Caco-2 (cell line): ENCODE data around the gene TEC. TPM values are rescaled to one million over a fixed set of nuclear protein-coding genes. Genes with fewer than 3 reads are reported as not detected.

ENCODE experiments used
- BruUV-seq: library from RNA; stranded (reverse); fragments of 400-500 nt; replicated peaks from 2 replicates; lab custom pipeline; 2021; lab: Mats Ljungman, UMichigan
- CTCF ChIA-PET: fragments of 300-600 bp; sonication (Branson Sonifier 250); formaldehyde crosslinking; loops from one replicate; lab custom pipeline; 2022; ENCODE audit warnings: antibody characterized with exemption; lab: Charles Lee
- POLR2A ChIA-PET: fragments of 300-600 bp; sonication (Branson Sonifier 250); formaldehyde crosslinking; loops from one replicate; lab custom pipeline; 2022; ENCODE audit warnings: antibody characterized with exemption; lab: Charles Lee
- DNase-seq, 2 experiments: peaks; one replicate each; pipeline versions ENCODE4 v3.0.0 to v3.0.0-alpha.2; 2020 to 2022
- H3K27me3 ChIP-seq: replicated peaks from 2 replicates; pipeline ENCODE4 v1.6.0; 2011; ENCODE audit warnings: low read length; ENCODE audit not compliant: control insufficient read depth, insufficient read depth
- H3K36me3 ChIP-seq: 2 replicates; pipeline ENCODE4 v1.5.1; 2011; ENCODE audit warnings: low read length; ENCODE audit not compliant: control insufficient read depth, insufficient read depth
- H3K4me1 ChIP-seq: fragments of 250-450 bp; sonication (Bioruptor Pico); 2 replicates; pipeline ENCODE4 v1.5.1; 2020; ENCODE audit warnings: mild to moderate bottlenecking
- H3K4me3 ChIP-seq: 2 replicates; pipeline ENCODE4 v1.5.1; 2011; ENCODE audit warnings: low read depth, mild to moderate bottlenecking, control low read depth, low read length
- H3K9me3 ChIP-seq: fragments of 250-450 bp; sonication (Bioruptor Pico); 2 replicates; pipeline ENCODE4 v1.5.1; 2020; ENCODE audit warnings: mild to moderate bottlenecking, moderate library complexity
- H3K27ac Mint-ChIP-seq: one replicate; pipeline ENCODE4 v1.8.0; 2022; ENCODE audit warnings: mixed read lengths; ENCODE audit not compliant: unreplicated experiment
- H3K27me3 Mint-ChIP-seq: one replicate; pipeline ENCODE4 v1.8.0; 2022; ENCODE audit warnings: mixed read lengths; ENCODE audit not compliant: insufficient read depth, unreplicated experiment
- H3K36me3 Mint-ChIP-seq: one replicate; pipeline ENCODE4 v1.8.0; 2022; ENCODE audit warnings: mild to moderate bottlenecking, mixed read lengths; ENCODE audit not compliant: insufficient read depth, unreplicated experiment
- H3K4me1 Mint-ChIP-seq: one replicate; pipeline ENCODE4 v1.8.0; 2022; ENCODE audit warnings: low read depth, mixed read lengths; ENCODE audit not compliant: unreplicated experiment
- H3K4me3 Mint-ChIP-seq: one replicate; pipeline ENCODE4 v1.8.0; 2022; ENCODE audit warnings: mild to moderate bottlenecking, moderate library complexity, mixed read lengths; ENCODE audit not compliant: unreplicated experiment
- H3K9me3 Mint-ChIP-seq: one replicate; pipeline ENCODE4 v1.8.0; 2022; ENCODE audit warnings: mixed read lengths; ENCODE audit not compliant: unreplicated experiment
- intact Hi-C: fragments of 100-400 bp; cut with micrococcal nuclease; formaldehyde crosslinking; loops from one replicate; pipeline ENCODE4 v1.10.0; 2022; ENCODE audit not compliant: unreplicated experiment
- total RNA-seq: library from RNA; stranded (reverse); gene quantifications from 2 replicates; pipeline ENCODE4 v1.2.3, GENCODE V29; 2022
- TF ChIP-seq, protein P1 (sequence below), 2 experiments: fragments of 200-600 bp in 1 of 2; IDR thresholded peaks; 1 replicate in 1 of 2; 2 replicates in 1 of 2; pipeline versions ENCODE4 v1.5.1 to v1.8.0; 2011 to 2022; ENCODE audit warnings: antibody characterized with exemption in 1 of 2, control low read depth in 1 of 2, inconsistent platforms in 1 of 2, low read depth in 1 of 2, low read length in 1 of 2, mild to moderate bottlenecking in 1 of 2, moderate library complexity in 1 of 2; ENCODE audit not compliant: insufficient read depth in 1 of 2, severe bottlenecking in 1 of 2, unreplicated experiment in 1 of 2

The TEC gene
- total RNA-seq, 1 experiment from 2014 or later: 2.0 TPM

DNA sequence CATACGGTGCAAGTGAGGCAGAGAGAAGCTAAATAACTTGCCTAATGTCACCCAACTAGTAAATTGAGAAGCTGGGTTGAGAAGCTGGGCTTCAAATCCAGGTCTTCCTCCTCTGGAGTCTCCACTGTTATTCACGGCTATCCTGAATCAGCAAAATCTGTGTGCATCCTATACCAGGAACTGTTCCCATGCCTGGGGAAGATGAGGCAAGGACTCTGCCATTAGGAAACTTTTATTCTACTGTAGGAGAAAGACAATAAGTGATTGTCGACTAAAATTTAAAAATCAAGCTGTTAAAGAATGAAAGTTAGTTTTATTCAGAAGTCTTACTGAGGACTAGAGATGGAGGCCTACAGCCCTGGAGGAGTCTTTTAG is 872 bp upstream of the TEC start:
- Histone ChIP-seq H3K4me3 (peak overlapping the region; percentile 89), H3K9me3 (no peaks in the 10 kb centered on the region), H3K27me3 (no peaks in the 10 kb centered on the region), H3K4me1 (0 out of 2 replicates have a peak, but pooled peaks cover 7% of the 10 kb centered on the region), H3K36me3 (no peaks in the 10 kb centered on the region)
- Mint-ChIP-seq H3K36me3 (peaks cover 9% of the 10 kb centered on the region), H3K27ac (no peak overlapping the region), H3K4me1 (peaks cover 4% of the 10 kb centered on the region), H3K27me3 (no peaks in the 10 kb centered on the region), H3K4me3 (peak overlapping the region; percentile 91), H3K9me3 (no peaks in the 10 kb centered on the region)
- TF ChIP-seq, protein P1, sequence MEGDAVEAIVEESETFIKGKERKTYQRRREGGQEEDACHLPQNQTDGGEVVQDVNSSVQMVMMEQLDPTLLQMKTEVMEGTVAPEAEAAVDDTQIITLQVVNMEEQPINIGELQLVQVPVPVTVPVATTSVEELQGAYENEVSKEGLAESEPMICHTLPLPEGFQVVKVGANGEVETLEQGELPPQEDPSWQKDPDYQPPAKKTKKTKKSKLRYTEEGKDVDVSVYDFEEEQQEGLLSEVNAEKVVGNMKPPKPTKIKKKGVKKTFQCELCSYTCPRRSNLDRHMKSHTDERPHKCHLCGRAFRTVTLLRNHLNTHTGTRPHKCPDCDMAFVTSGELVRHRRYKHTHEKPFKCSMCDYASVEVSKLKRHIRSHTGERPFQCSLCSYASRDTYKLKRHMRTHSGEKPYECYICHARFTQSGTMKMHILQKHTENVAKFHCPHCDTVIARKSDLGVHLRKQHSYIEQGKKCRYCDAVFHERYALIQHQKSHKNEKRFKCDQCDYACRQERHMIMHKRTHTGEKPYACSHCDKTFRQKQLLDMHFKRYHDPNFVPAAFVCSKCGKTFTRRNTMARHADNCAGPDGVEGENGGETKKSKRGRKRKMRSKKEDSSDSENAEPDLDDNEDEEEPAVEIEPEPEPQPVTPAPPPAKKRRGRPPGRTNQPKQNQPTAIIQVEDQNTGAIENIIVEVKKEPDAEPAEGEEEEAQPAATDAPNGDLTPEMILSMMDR (IDR thresholded peaks at IDR 0.05; ENCODE audit: insufficient read depth in 1 of 2, low read depth in 1 of 2, low read length in 1 of 2, severe bottlenecking in 1 of 2, unreplicated experiment in 1 of 2): no peak
- no peak for DNase-seq
- BruUV-seq: TSS peak; percentile 69
- CTCF ChIA-PET: no interaction called here
- intact Hi-C loops: no loop called here
- POLR2A ChIA-PET: no interaction called here

DNA sequence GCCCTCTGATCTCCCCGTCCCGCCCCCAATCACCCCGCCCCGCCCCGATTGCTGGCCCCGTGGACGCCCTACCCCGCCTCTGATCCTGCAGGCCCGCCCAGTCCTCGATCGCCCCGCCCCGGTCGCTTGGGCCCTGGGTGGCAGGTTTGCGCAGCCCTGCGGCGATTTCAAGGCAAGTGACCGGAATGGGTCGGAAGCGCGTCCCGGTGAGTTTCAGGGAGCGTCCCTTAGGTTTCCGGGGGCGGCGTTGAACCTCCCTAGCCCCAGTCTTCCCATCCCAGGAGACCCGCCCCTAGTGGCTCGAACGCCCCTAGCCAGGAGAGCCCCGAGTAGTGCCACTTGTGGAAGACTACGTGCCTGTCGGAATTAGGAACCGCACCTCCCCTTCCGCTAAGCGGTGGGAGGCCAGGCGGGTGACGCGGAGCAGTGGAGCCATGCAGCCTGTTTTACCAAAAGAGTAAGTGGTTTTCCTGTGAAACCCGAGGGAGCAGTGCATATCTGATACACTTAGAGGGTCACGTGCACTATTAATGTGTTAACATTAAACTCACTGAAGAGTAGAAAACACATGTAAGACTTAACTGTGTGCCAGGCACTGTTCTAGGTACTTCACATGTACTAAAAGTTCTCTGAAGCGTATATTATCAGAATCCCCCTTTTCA is 354 bp upstream of the TEC start:
- CTCF ChIA-PET: no interaction called here
- DNase-seq: peak; percentile 94
- Histone ChIP-seq H3K4me3 (peak overlapping the region; percentile 89), H3K36me3 (no peaks in the 10 kb centered on the region), H3K9me3 (no peaks in the 10 kb centered on the region), H3K4me1 (0 out of 2 replicates have a peak, but pooled peaks cover 7% of the 10 kb centered on the region), H3K27me3 (no peaks in the 10 kb centered on the region)
- Mint-ChIP-seq H3K27ac (peak overlapping the region; percentile 72), H3K27me3 (no peaks in the 10 kb centered on the region), H3K4me1 (no peaks in the 10 kb centered on the region), H3K36me3 (peaks cover 9% of the 10 kb centered on the region), H3K9me3 (no peaks in the 10 kb centered on the region), H3K4me3 (peak overlapping the region; percentile 91)
- POLR2A ChIA-PET: no interaction called here
- TF ChIP-seq, protein P1 (IDR thresholded peaks at IDR 0.05; ENCODE audit: insufficient read depth in 1 of 2, low read depth in 1 of 2, low read length in 1 of 2, severe bottlenecking in 1 of 2, unreplicated experiment in 1 of 2): peak in 1 of 2 experiments; percentile 25
- no TSS peak for BruUV-seq
- intact Hi-C loops: loop anchor here (1.0 to 5.0 kb wide), 3 partner anchors 15 to 143 kb away; partner anchors contain the start of gene SLAIN2

DNA sequence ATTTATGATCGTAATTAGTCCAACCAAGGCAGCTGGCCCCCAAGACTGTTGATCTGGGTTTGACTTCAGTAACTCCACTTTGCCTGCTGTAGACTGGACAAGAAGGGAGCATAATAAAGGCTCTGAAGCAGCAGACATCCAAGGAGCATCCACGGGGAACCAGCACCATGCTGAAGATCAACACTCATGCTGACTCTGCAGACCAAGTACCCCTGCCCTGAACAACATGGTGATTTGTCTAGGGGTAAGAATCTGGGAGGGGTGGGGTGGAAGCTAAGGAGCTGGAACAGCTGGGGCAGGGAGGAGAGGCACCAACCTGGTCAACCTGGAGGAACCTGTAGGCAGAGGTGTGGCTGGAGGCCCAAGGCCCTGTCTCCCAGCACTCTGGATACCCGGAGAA is 2.1 kb downstream of the TEC start:
- Histone ChIP-seq H3K36me3 (no peaks in the 10 kb centered on the region), H3K27me3 (no peaks in the 10 kb centered on the region), H3K9me3 (no peaks in the 10 kb centered on the region), H3K4me3 (no peak overlapping the region), H3K4me1 (0 out of 2 replicates have a peak, but pooled peaks cover 7% of the 10 kb centered on the region)
- Mint-ChIP-seq H3K27me3 (no peaks in the 10 kb centered on the region), H3K27ac (no peak overlapping the region), H3K9me3 (no peaks in the 10 kb centered on the region), H3K4me3 (no peak overlapping the region), H3K4me1 (no peaks in the 10 kb centered on the region), H3K36me3 (peaks cover 9% of the 10 kb centered on the region)
- BruUV-seq: no TSS peak
- DNase-seq: no peak
- TF ChIP-seq, protein P1 (IDR thresholded peaks at IDR 0.05; ENCODE audit: insufficient read depth in 1 of 2, low read depth in 1 of 2, low read length in 1 of 2, severe bottlenecking in 1 of 2, unreplicated experiment in 1 of 2): no peak
- intact Hi-C loops: loop anchor here (5.0 kb wide), 1 partner anchor 140 kb away; no protein-coding TSS in a partner anchor
- ChIA-PET CTCF (no interaction called here), POLR2A (no interaction called here)
